Fibroblast of upper back skin (primary cell): ENCODE data around the gene EMC7.
A peak's percentile ranks its signal among the peaks of the same experiment; 100 is the strongest.
"Not testable (repeated sequence)": the region's sequence is repeated elsewhere in the genome, so short reads cannot be mapped to it uniquely, and the experiment has no call there.

Experiments
- DNase-seq: peaks from one replicate; pipeline ENCODE4 v3.0.0-alpha.2; 2013

Gene EMC7

DNA sequence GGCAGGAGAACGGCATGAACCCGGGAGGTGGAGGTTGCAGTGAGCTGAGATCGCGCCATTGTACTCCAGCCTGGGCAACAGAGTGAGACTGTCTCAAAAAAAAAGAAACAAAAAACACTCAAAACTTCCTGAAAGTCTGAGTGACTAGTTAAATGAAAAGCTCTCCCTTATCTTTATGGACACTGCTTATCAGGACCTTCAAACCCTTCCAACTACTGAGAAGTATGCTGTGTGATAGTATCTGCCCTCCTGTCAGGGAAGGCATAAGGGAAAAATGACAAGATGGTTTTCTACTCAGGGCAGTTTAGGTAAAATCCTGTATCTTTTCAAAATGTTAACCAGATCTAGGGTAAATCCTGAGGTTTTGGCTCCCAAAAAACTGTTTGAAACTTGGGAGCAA, 21.8 kb downstream of the EMC7 start:
- no peak for DNase-seq

DNA sequence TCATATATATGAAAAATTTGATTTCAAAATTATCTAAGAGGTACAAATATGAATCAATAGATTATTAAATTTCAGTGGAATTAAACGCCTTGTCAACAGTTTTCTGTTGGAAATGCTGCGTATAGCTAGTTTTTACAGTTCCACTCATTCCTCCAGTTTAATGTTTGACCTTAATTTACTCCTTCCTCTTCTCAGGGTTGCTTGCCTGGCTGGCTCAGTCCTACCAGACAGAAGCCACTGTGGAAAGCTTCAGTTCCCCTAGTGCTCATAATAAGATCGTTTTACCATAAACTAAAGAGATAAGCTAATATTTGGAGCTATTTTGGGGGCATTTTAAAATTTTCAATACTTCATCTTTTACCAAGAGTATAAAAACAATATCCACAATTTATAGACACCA, 22.8 kb downstream of the EMC7 start:
- DNase-seq = no peak

DNA sequence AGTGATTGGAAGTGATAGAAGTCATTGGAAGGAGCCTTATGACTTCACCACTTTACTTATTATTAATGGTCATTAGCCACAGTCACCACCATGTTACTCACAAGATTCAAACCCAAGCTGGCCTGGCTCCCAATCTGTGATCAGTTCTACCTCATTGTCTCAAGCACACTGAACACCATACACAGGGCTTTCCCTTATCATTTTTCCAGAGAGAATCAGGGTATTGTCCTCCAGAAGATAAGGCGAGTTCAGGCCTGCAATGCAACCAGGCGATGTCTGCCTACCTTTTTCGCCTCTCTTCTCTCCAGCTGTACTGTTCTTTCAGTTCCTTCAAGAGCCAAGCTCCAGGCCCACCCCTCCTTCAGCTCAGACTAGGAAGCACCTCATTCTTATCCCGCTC, 24.9 kb downstream of the EMC7 start:
- no peak for DNase-seq

DNA sequence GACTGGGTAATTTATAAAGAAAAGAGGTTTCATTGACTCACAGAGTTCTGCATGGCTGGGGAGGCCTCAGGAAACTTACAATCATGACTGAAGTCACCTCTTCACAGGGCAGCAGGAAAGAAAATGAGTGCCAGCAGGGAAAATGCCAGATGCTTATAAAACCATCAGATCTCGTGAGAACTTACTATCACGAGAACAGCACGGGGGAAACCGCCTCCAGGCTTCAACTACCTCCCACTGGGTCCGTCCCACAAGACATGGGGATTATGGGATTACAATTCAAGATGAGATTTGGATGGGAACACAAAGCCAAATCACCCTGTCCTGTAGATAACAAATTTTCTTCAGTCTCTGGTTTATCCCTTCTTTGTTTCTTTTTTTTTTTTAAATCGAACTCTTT, 31.7 kb downstream of the EMC7 start:
- DNase-seq = no peak

DNA sequence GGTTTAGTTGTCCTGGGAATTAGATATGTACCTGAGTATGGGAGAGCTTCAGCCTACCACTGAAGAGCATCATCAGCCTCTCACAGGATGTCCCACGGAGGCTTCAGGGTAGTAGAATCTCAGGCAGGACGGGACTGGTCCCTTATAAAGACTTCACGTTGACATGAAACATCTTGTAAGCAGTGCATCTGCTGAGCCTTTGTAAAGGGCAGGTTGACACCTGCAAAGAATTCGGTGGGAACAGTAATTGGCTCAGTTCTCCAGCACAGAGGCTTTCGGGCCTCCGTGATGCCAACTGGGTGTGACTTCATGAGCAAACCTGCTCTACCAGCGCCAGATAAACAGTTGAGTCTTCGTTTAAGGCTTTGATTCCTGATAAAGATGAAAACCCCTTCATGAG, 35.7 kb downstream of the EMC7 start:
- no peak for DNase-seq

DNA sequence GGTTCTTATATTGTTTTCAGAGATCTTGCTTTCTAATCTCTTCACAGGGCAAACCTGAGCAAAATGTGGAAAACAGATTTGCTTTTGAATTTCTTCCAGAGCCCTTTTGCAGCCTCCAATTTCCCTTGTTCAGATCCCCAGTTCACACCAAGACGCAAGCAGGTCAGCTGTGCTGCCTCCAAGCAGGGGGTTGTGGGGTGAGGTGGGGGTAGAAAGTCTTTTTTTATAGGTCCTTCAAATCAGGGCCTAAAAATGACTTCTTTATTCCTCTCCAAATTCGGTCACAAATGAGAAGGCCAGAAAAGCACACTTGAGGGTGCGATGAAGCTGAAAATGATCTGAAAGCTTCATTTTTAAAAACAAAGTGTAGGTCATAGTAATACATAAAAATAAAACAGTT, 36.4 kb downstream of the EMC7 start:
- DNase-seq = no peak

DNA sequence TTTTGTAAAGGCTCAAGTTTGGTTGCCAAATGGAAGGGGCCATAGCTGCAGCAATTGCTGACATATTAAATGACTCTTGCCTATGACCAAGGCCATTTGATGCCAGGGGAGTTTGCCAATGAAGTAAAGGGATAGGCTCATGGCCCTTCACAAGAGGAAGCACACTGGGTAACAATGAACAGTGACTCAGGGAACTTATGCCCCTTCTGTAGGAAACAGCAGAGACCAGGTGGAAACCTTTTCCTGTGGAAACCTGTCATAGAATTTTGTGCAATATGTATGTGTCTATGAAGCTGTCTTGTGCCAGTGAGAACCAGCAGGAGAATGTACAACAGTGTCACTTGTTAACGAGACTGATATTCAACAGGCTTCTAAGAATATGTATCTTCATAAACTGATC, 37.2 kb downstream of the EMC7 start:
- no peak for DNase-seq

DNA sequence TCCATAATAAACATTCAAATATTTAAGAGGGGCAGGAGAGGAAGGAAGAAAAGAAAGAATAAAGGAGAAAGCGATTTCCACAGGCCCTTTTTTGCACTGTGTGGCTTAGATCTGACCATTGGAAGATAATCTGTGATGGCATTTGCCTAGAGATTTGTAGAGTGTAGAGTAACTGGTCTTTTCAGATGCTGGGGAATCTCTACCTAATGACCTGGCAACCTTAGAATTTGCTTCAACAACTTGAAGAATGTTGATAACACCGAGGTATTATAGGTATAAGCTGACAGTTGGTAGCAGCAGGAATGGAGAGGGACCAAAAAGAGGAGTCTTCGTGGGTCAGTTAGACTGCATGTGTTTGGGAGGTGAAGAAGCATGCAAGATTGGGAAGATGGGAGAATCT, 41.7 kb downstream of the EMC7 start:
- DNase-seq = no peak

DNA sequence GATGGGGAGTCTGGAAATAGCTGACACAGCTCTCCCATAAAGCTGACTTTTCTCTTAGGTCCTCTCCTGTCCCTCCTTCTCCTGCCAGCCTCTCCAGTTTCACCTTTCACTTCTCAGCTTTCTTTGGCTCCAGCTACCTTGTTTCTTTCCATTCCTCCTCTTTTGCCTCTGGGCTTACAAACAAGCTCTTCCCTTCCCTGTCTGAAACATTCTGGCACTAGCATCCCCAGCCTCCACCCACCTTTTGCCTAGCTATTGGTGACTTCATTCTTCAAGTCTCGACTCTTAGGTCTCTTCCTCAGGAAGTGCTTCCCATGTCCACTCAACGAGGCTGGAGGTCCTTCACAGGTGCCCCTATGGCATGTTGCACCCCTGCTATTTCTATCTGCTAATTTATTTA, 42.2 kb downstream of the EMC7 start:
- no peak for DNase-seq

DNA sequence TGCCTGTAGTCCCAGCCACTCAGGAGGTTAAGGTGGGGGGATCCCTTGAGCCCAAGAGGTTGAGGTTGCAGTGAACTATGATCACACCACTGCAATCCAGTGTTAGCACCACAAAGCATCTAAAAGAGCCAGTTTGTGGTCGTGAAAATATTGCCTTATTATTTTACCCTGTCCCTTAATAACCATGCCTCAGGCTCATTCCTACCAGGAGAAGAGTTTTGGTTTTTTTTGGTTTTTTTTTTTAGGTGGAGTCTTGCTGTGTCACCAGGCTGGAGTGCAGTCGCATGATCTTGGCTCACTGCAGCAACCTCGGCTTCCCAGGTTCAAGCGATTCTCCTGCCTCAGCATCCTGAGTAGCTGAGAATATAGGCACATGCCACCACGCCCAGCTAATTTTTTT, 44.8 kb downstream of the EMC7 start:
- DNase-seq = peak; percentile 52

DNA sequence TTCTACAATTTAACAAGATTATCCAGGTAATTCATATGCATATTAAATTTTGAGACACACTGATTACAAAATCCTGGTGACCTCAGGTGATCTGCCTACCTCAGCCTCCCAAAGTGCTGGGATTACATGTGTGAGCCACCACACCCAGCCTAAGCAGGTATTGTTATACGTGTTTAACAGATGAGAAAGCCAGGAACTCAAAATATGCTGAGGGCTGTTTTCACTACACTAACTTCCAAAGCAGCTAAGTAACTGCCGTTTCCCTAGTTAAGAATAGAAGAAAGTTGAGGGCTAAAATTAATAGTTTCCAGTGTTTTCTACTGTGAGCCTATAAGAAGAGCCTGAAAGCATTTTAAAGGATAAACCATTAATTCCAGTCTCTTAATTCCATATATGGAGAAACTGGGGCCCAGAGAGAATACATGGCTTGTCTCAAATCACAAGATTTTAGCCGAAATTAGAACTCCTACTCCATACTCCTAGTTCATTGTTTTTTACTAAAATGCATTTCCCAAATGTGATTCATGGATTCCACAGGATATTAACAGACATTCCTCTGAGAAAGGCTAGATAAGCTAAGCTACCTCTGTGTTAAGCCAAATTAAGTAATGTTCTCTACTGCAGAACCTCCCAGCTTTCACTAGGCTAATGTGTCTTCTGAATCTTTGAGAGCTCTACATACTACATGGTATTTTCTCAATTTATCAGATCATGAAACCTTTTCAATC, 45.6 kb downstream of the EMC7 start:
- peak; percentile 93 for DNase-seq

DNA sequence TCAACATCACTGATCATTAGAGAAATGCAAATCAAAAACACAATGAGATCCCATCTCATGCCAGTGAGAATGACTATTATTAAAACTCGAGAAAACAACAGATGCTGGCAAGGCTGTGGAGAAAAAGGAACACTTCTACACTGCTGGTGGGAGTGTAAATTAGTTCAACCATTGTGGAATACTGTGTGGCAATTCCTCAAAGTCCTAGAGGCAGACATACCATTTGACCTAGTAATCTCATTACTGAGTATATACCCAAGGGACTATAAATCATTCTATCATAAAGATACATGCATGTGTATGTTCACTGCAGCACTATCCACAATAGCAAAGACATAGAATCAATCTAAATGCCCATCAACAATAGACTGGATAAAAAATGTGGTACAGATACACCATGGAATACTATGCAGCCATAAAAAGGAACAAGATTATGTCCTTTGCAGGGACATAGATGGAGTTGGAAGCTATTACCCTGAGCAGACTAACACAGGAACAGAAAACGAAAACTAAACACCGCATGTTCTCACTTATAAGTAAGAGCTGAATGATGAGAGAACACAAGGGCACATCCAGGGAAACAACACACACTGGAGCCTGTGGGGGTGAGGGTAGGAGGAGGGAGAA, 47.5 kb downstream of the EMC7 start:
- peak; percentile 34 for DNase-seq

DNA sequence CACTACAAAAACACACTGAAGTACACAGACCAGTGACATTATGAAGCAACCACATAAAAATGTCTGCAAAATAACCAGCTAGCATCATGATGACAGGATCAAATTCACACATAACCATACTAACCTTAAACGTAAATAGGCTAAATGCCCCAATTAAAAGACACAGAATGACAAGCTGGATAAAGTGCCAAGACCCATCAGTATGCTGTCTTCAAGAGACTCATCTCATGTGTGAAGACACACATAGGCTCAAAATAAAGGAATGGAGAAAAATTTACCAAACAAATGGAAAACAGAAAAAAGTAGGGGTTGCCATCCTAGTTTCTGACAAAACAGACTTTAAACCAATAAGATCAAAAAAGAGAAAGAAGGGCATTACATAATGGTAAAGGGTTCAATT, 51.3 kb downstream of the EMC7 start:
- not testable (repeated sequence) for DNase-seq

DNA sequence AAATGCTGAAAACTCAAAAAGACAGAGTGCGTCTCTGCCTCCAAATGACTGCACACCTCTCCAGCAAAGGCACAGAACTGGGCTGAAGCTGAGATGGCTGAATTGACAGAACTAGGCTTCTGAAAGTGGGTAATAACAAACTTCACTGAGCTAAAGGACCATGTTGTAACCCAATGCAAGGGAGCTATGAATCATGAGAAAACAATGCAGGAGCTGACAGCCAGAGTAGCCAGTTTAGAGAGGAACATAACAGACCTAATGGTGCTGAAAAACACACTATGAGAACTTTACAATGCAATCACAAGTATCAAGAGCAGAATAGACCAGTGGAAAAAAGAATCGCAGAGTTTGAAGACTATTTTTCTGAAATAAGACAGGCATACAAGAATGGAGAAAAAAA, 52.5 kb downstream of the EMC7 start:
- peak; percentile 88 for DNase-seq

DNA sequence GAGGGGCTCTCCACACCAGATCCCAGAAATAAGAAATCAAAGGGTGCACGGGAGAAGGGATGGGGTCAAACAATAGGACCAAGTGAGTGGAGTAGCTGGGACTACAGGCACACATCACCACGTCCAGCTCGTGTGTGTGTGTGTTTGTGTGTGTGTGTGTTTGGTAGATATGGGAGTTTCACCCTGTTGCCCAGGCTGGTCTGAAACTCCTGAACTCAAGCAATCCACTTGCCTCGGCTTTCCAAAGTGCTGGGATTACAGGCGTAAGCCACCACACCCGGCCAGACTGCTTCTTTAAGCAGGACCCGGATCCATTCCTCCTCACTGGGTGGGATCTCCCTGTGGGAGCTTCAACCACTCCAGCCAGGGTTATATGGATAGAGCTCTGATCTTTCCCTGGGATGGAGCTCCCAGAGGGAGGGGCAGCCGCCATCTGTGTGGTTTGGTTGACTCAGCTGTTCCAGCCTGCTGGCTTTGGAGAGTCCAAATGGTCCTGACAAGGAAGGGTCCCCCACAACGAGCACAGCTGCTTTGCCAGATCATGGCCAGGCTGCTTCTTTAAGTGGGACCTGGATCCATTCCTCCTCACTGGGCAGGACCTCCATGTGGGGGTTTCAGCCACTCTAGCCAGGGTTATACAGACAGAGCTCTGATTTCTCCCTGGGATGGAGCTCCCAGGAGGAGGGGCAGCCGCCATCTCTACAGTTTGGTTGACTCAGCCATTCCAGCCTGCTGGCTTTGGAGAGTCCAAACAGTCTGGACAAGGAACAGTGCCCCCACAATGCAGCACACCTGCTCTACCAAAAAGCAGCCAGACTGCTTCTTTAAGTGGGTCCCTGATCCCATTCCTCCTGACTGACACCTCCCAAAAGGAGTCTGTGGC, 53.5 kb downstream of the EMC7 start:
- DNase-seq = peak; percentile 82

DNA sequence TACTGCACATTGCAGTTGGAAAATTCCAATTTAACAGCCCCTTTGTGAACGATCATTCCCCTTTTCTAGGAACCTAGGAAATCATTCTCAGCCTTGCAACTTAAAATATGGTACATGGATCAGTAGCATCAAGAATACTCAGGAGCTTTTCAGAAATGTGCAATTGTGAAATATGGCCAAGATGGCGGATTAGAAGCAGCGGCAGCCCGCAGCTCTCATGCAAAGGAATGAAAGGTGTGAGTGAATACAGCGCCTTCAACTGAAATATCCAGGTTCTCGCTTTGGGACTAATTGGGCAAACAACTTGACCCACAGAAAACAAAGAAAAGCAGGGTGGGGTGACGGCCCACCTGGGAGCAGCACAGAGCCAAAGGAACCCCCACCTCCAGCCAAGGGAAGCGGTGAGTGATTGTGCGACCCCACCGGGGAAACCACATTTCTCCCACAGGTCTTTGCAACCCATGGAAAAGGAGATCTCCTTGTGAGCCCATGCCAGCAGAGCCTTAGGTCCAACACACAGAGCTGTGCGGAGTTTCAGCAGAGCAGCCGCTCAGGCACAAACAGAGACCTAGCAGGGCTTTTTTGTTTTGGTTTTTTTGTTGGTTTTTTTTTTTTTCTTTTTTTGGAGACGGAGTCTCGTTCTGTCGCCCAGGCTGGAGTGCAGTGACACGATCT, 55.1 kb downstream of the EMC7 start:
- DNase-seq = no peak

DNA sequence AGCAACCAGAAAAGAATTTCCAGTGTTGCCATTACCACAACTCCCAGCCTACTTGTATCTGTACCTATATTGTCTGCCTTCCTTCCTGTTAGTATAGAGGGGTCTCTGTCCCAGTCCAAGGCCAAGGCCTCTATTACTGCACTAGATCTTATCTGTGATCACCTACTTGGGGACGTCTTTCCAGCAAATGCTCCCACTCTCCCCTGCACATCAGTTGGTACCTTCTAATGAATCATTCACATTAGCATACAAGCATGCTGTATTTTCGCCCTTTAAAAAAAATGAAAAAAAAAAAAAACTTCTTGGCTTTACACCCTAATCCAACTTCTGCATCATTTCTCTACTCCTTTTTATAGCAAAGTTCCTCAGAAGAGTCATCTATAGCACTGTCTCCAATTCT, 57.8 kb downstream of the EMC7 start:
- no peak for DNase-seq

DNA sequence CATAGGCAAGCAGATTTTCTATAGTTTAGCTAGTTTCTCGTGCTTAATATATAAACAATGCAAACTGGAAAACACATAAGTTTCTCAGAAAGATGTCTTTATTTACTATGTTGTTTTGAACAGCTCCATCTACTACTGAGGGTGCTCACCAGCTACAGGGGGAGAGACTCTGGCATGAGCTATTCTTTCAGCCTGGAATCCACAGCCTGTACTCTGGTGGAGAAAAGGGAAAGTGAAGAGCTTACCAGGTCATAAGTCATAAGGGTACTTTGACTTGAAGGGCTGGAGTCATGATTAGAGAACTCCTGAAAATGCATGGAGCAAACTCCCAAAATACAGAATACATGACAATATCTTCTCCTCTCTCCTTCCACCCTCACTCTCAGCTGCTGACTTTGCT, 58.3 kb downstream of the EMC7 start:
- no peak for DNase-seq

DNA sequence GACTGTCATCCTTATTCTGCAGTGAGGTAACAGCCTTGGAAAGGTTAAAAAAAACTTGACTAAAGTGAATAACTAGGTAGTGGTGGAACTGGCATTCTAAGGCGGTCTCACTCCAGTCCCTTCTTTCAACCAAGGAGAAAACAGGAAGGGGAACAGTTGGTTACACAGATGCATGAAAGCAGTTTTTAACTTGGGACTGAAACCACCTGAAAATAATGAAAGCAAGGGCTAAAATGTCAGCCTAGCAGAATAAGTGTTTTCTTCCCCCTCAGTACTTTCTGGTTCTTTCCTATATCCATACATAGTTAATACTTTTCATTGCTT, 61.9 kb downstream of the EMC7 start:
- DNase-seq = no peak

DNA sequence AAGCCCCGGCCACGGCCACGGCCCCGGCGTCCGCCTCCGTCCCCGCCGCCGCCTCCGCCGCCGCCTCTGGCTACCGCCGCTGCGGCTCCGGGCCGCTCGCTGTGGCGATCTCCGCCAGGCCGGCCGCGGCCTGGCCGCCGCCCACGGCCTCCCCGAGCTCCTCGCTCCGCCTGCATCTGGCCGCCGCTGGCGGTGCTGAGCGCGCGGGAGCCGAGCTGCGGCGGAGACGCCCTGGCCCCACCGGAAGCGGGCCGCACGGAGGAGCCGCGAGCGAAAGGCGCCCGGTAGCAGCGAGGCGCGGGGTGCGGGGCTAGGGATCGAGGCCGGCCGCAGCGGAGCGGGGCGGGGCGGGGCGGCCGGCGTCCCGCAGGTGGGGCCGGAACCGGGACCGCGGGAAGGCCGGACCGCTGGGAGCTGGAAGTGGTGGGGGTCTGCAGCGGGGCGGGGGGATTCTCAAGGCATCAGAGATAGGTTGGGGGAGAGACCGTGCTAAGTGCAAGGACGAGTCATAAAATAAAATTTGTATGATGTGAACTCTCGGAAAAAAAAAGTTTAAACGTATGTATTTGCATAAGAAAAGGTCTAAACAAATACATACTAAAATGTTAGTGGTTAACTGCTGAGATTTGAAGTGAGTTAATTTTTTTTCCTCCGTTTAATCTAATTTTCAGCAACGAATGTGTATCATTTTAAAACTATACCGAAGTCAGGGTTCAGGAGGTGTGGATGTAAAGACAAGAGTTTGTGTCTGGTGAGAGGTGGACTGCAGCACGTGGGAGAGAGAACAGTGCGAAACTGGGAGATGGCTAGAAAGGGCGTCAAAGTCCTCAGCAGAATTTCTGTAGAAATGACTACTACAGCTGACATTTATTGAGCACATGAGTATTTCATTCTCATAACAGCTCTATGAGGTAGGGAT, 62.5 kb downstream of the EMC7 start, which contains the start of gene AVEN:
Gene AVEN, minus strand, starts transcription at position 334 of the 919 bp plus-strand sequence. Its CDS starts 158 bp downstream, at position 176.
- peak; percentile 41 for DNase-seq

DNA sequence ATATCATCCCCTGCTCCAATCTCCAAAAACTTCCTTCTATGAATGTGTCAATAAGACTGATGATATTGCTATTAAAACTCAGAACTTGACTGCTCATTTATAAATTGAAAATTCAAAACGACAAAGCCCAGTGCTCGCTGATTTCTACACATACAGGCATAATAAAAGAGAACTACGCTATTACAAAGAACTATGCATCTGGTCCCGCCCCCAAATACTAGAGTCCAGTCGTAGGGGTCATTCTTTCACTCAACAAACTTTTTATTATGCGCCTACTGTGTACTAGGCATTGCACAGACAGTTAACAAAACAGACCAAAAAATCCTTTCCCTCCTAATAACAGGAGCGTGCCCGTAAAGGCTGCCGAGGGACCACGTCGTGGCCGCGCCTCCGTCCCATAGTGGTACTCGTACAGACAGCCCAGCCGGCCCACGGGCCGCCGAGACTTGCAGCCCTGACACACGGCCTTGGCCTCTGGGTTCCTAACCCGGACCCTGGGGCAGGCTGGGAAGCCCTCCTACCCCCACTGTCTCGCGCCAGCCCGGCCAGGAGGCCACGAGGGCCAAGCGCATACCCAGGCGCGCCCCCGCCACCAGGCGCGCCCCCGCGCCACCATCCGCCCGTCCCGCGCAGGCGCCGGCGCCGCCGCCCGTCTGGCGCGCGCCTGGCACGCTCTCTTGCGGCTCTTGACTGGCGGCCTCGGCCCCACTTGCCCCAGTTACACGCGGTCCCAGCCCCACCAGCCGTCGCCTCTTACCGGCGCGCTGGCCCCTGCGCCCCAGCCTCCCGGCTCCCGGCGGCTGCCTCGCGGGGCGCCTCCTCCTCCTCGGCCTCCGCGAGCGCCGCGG, 63.4 kb downstream of the EMC7 start:
- DNase-seq = peak; percentile 77
